K562 (cell line): ENCODE results near the gene TNIK. TPM values are rescaled to one million over a fixed set of nuclear protein-coding genes. Genes with fewer than 3 reads are reported as not detected.
A peak's percentile ranks its signal among the peaks of the same experiment; 100 is the strongest.

Experiments used
- BRCA1 ChIP-seq, 2 experiments: fragments of 450-650 bp in 1 of 2; sonication (generic) in 1 of 2; formaldehyde crosslinking in 1 of 2; IDR thresholded peaks; 2 replicates each; pipeline versions ENCODE4 v1.5.0 to v1.6.1; 2017 to 2020; ENCODE audit warnings: mild to moderate bottlenecking in 1 of 2, missing genetic modification reagents in 1 of 2
- BRD4 ChIP-seq: fragments of 200-600 bp; sonication (generic); IDR thresholded peaks from 2 replicates; pipeline ENCODE4 v1.6.1; 2017; ENCODE audit warnings: inconsistent platforms
- CREBBP ChIP-seq: IDR thresholded peaks from one replicate; pipeline ENCODE4 v1.6.1; 2012; ENCODE audit warnings: low read depth, mild to moderate bottlenecking, control low read depth, inconsistent platforms, low read length
- CTBP1 ChIP-seq: fragments of 450-650 bp; IDR thresholded peaks from 2 replicates; pipeline ENCODE4 v1.6.1; 2016; ENCODE audit warnings: borderline replicate concordance
- FOXK2 ChIP-seq, 2 experiments: fragments of 450-650 bp; IDR thresholded peaks in 1 of 2; conservative IDR thresholded peaks in 1 of 2; 2 replicates each; pipeline ENCODE4 v1.6.1; 2016; ENCODE audit warnings: low read depth in 2 of 2, mild to moderate bottlenecking in 1 of 2
- ILK ChIP-seq: fragments of 450-650 bp; IDR thresholded peaks from 2 replicates; pipeline ENCODE4 v1.6.1; 2016; ENCODE audit warnings: missing genetic modification characterization, low read depth, mild to moderate bottlenecking, missing compliant biosample characterization, moderate library complexity, borderline replicate concordance
- MNT ChIP-seq, 2 experiments: fragments of 450-650 bp; conservative IDR thresholded peaks; 2 replicates each; pipeline ENCODE4 v1.6.1; 2017; ENCODE audit warnings: mild to moderate bottlenecking in 2 of 2, moderate library complexity in 2 of 2
- NFXL1 ChIP-seq: fragments of 450-650 bp; formaldehyde crosslinking; IDR thresholded peaks from 2 replicates; pipeline ENCODE4 v1.4.0; 2021; ENCODE audit warnings: mild to moderate bottlenecking
- PHTF2 ChIP-seq: fragments of 250-450 bp; sonication (Bioruptor Pico); IDR thresholded peaks from 2 replicates; pipeline ENCODE4 v1.5.0; 2021; ENCODE audit warnings: mild to moderate bottlenecking
- RCOR1 ChIP-seq, 2 experiments: IDR thresholded peaks; 2 replicates each; pipeline ENCODE4 v1.6.1; 2012; ENCODE audit warnings: low read depth in 2 of 2, low read length in 2 of 2, borderline replicate concordance in 1 of 2, improper control_type of control experiment in 1 of 2
- SNIP1 ChIP-seq: fragments of 450-650 bp; IDR thresholded peaks from 2 replicates; pipeline ENCODE4 v1.7.1; 2017; ENCODE audit warnings: low read depth, mild to moderate bottlenecking
- SRF ChIP-seq, 2 experiments: fragments of 250-450, 450-650 bp in 1 of 2; sonication (Bioruptor Pico) in 1 of 2; sonication (generic) in 1 of 2; formaldehyde crosslinking; IDR thresholded peaks; 2 replicates each; pipeline versions ENCODE4 v1.5.0 to v1.5.1; 2020 to 2022; ENCODE audit warnings: mild to moderate bottlenecking in 1 of 2, missing genetic modification reagents in 1 of 2
- TCF7 ChIP-seq: sonication (generic); IDR thresholded peaks from 2 replicates; pipeline ENCODE4 v1.6.1; 2016; ENCODE audit warnings: antibody characterized with exemption, borderline replicate concordance
- ZBTB2 ChIP-seq: fragments of 450-650 bp; IDR thresholded peaks from 2 replicates; pipeline ENCODE4 v1.6.1; 2016; ENCODE audit warnings: antibody characterized with exemption
- ZNF384 ChIP-seq: IDR thresholded peaks from 2 replicates; pipeline ENCODE4 v1.6.1; 2012; ENCODE audit warnings: low read depth, low read length, improper control_type of control experiment
- polyA plus RNA-seq, 8 experiments: library from polyadenylated mRNA; depleted of rRNA in 4 of 8; stranded (reverse) in 5 of 8; unstranded in 3 of 8; fragments of >200 nt; fragmentation: Nextera tagmentation in 2 of 8; fragmentation: Illumina TruSeq in 1 of 8; extraction: Ambion mirVana in 2 of 8; extraction: Trizol in 1 of 8; gene quantifications; 2 replicates each; pipeline versions ENCODE4 v1.2.1 to v1.2.3, GENCODE V29; 2011 to 2014; ENCODE audit warnings: inconsistent platforms in 1 of 8, missing spikeins in 1 of 8
- total RNA-seq, 7 experiments: library from RNA; depleted of rRNA in 6 of 7; stranded (reverse); fragments of >200 nt in 6 of 7; fragmentation: Illumina TruSeq in 2 of 7; extraction: Trizol in 2 of 7; gene quantifications; 2 replicates each; pipeline versions ENCODE4 v1.2.1 to v1.2.3, GENCODE V29; 2011 to 2021; ENCODE audit warnings: low replicate concordance in 1 of 7
- TF ChIP-seq, protein P1 (sequence below): fragments of 450-650 bp; IDR thresholded peaks from 2 replicates; pipeline ENCODE4 v1.6.1; 2016; ENCODE audit warnings: borderline replicate concordance
- TF ChIP-seq, protein P2 (sequence below): fragments of 250-450 bp; sonication (Bioruptor Pico); IDR thresholded peaks from 2 replicates; pipeline ENCODE4 v1.8.0; 2022; ENCODE audit warnings: moderate library complexity, mild to moderate bottlenecking, inconsistent platforms
- TF ChIP-seq, protein P3 (sequence below): sonication (generic); formaldehyde crosslinking; IDR thresholded peaks from 2 replicates; pipeline ENCODE4 v1.8.1; 2023; ENCODE audit warnings: mild to moderate bottlenecking, missing genetic modification reagents, moderate library complexity
- TF ChIP-seq, protein P4 (sequence below): fragments of 250-450 bp; sonication (Bioruptor Pico); IDR thresholded peaks from 2 replicates; pipeline ENCODE4 v1.8.0; 2022; ENCODE audit warnings: inconsistent platforms, mild to moderate bottlenecking, moderate library complexity, borderline replicate concordance

Gene TNIK
- total and polyA plus RNA-seq, 9 of the 15 experiments (the other 6 are each of a cell fraction or from before 2014, with no cell fraction given), result 6.6 to 39.0 (median 24.7) TPM

GRCh38 chr3:171159024-171159821 is 301.0 kb downstream of the TNIK start (continued):
- TF ChIP-seq, protein P1, sequence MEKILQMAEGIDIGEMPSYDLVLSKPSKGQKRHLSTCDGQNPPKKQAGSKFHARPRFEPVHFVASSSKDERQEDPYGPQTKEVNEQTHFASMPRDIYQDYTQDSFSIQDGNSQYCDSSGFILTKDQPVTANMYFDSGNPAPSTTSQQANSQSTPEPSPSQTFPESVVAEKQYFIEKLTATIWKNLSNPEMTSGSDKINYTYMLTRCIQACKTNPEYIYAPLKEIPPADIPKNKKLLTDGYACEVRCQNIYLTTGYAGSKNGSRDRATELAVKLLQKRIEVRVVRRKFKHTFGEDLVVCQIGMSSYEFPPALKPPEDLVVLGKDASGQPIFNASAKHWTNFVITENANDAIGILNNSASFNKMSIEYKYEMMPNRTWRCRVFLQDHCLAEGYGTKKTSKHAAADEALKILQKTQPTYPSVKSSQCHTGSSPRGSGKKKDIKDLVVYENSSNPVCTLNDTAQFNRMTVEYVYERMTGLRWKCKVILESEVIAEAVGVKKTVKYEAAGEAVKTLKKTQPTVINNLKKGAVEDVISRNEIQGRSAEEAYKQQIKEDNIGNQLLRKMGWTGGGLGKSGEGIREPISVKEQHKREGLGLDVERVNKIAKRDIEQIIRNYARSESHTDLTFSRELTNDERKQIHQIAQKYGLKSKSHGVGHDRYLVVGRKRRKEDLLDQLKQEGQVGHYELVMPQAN, result no peak; the same call in 1 of the 2 replicates
- no peak for TF ChIP-seq SNIP1
- TF ChIP-seq, protein P2, sequence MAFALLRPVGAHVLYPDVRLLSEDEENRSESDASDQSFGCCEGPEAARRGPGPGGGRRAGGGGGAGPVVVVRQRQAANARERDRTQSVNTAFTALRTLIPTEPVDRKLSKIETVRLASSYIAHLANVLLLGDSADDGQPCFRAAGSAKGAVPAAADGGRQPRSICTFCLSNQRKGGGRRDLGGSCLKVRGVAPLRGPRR (CRISPR knock-in tag), result no peak
- TF ChIP-seq RCOR1 (IDR thresholded peaks at IDR 0.05; ENCODE audit: borderline replicate concordance in 1 of 2, low read depth in 2 of 2, low read length in 2 of 2), result peak; percentile 11 to 50; a peak in 2 of 4 replicates
- no peak for TF ChIP-seq ZNF384
- peak; percentile 73 to 82 for TF ChIP-seq FOXK2 (conservative IDR thresholded peaks at IDR 0.05 in 1 of 2, IDR thresholded peaks at IDR 0.05 in 1 of 2; ENCODE audit: low read depth in 2 of 2)
- TF ChIP-seq, protein P3, sequence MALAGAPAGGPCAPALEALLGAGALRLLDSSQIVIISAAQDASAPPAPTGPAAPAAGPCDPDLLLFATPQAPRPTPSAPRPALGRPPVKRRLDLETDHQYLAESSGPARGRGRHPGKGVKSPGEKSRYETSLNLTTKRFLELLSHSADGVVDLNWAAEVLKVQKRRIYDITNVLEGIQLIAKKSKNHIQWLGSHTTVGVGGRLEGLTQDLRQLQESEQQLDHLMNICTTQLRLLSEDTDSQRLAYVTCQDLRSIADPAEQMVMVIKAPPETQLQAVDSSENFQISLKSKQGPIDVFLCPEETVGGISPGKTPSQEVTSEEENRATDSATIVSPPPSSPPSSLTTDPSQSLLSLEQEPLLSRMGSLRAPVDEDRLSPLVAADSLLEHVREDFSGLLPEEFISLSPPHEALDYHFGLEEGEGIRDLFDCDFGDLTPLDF (CRISPR knock-in tag), result no peak
- no peak for TF ChIP-seq TCF7
- no peak for TF ChIP-seq NFXL1 (CRISPR knock-in tag)
- TF ChIP-seq, protein P4, sequence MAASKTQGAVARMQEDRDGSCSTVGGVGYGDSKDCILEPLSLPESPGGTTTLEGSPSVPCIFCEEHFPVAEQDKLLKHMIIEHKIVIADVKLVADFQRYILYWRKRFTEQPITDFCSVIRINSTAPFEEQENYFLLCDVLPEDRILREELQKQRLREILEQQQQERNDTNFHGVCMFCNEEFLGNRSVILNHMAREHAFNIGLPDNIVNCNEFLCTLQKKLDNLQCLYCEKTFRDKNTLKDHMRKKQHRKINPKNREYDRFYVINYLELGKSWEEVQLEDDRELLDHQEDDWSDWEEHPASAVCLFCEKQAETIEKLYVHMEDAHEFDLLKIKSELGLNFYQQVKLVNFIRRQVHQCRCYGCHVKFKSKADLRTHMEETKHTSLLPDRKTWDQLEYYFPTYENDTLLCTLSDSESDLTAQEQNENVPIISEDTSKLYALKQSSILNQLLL (CRISPR knock-in tag), result no peak
- TF ChIP-seq CTBP1, result peak; percentile 84; the same call in 1 of the 2 replicates
- no peak for TF ChIP-seq SRF (CRISPR knock-in tag; IDR thresholded peaks at IDR 0.05)
- peak; percentile 61; the same call in 1 of the 2 replicates for TF ChIP-seq ZBTB2
- TF ChIP-seq BRD4, result no peak
- TF ChIP-seq BRCA1 (IDR thresholded peaks at IDR 0.05), result no peak
- no peak for TF ChIP-seq BRCA1 (CRISPR knock-in tag; IDR thresholded peaks at IDR 0.05)
- no peak for TF ChIP-seq CREBBP
- TF ChIP-seq ILK, result no peak
- TF ChIP-seq MNT (conservative IDR thresholded peaks at IDR 0.05), result peak; percentile 68 to 76
- no peak for TF ChIP-seq PHTF2 (CRISPR knock-in tag)
